Suprapubic skin (tissue), 4 donors: Measurements from ENCODE around the gene MED12L. TPM values are rescaled to one million over a fixed set of nuclear protein-coding genes. Genes with fewer than 3 reads are reported as not detected.
A peak's percentile ranks its signal among the peaks of the same experiment; 100 is the strongest.

Experiments
- DNase-seq, 2 donors: peaks; one replicate each; pipeline ENCODE4 v3.0.0-alpha.2; 2019; ENCODE audit warnings: low spot score in 2 of 2
- H3K27ac ChIP-seq: fragments of 200-600 bp; sonication (generic); one replicate; pipeline ENCODE4 v1.5.1; 2019
- H3K27me3 ChIP-seq: fragments of 200-600 bp; sonication (generic); one replicate; pipeline ENCODE4 v1.5.1; 2019
- H3K36me3 ChIP-seq: fragments of 200-600 bp; sonication (generic); one replicate; pipeline ENCODE4 v1.5.1; 2019
- H3K4me1 ChIP-seq: fragments of 200-600 bp; sonication (generic); one replicate; pipeline ENCODE4 v1.5.1; 2019
- H3K4me3 ChIP-seq: fragments of 200-600 bp; sonication (generic); one replicate; pipeline ENCODE4 v1.5.1; 2019; ENCODE audit warnings: mild to moderate bottlenecking
- H3K9me3 ChIP-seq: fragments of 200-600 bp; sonication (generic); one replicate; pipeline ENCODE4 v1.5.1; 2019
- CTCF ChIP-seq, 2 donors: fragments of 200-600 bp in 1 of 2; fragments of 450-650 bp in 1 of 2; sonication (generic) in 1 of 2; IDR thresholded peaks; one replicate each; pipeline ENCODE4 v1.5.1; 2016 to 2019; ENCODE audit warnings: antibody characterized with exemption in 2 of 2, mild to moderate bottlenecking in 1 of 2, moderate library complexity in 1 of 2
- EP300 ChIP-seq: sonication (generic); formaldehyde crosslinking; IDR thresholded peaks from one replicate; pipeline ENCODE4 v1.6.1; 2017; ENCODE audit warnings: antibody characterized with exemption
- POLR2A ChIP-seq, 2 donors: fragments of 450-650 bp; IDR thresholded peaks; one replicate each; pipeline ENCODE4 v1.6.1; 2017; ENCODE audit warnings: antibody characterized with exemption in 2 of 2, mild to moderate bottlenecking in 2 of 2, moderate library complexity in 2 of 2
- POLR2AphosphoS5 ChIP-seq, 3 donors: sonication (generic); formaldehyde crosslinking; IDR thresholded peaks; one replicate each; pipeline ENCODE4 v1.6.1; 2017; ENCODE audit warnings: antibody characterized with exemption in 3 of 3
- WGBS: methylation state at CpG from one replicate; pipeline ENCODE4 v1.1.5; 2018; 5-methylcytosine and 5-hydroxymethylcytosine counted together
- total RNA-seq, 4 donors: library from RNA; depleted of rRNA; stranded (reverse); fragments of >200 nt; gene quantifications; one replicate each; pipeline ENCODE4 v1.1.0, GENCODE V29; 2016

Gene MED12L
- total RNA-seq, 4 donors from 2014 or later: 0.08 to 0.80 (median 0.22) TPM

GRCh38 chr3:151439652-151440125 lies 354.2 kb downstream of the MED12L start:
- H3K4me1 ChIP-seq: peaks cover 6% of the 10 kb centered on the region
- H3K4me3 ChIP-seq: no peak overlapping the region
- no peak overlapping the region for H3K27ac ChIP-seq
- H3K27me3 ChIP-seq: no peaks in the 10 kb centered on the region
- peak; percentile 73 to 84 for TF ChIP-seq CTCF (IDR thresholded peaks at IDR 0.05)
- TF ChIP-seq POLR2A (IDR thresholded peaks at IDR 0.05): no peak
- H3K9me3 ChIP-seq: no peaks in the 10 kb centered on the region
- no peaks in the 10 kb centered on the region for H3K36me3 ChIP-seq
- DNase-seq: no peak
- WGBS: 32% methylated on average over 3 of the region's 3 CpGs

DNA sequence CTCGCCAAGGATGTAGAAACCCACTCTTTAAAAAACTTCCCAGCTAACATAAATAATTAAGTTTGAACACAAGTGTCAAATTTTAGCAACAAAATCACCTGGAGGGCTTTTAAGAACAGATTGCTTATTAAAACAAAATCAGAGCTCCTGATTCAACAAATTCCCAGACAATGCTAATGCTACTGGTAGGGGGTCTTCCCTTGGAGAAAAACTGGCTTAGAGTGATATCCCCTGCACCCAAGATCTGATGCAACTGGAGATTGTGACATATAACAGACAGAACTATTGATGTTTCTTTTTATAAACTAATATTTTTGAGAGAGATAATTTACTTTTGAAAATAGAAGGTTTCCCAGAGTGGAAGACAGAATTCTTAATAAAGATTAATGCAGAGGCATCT lies 355.5 kb downstream of the MED12L start:
- no peaks in the 10 kb centered on the region for H3K9me3 ChIP-seq
- H3K4me3 ChIP-seq: no peak overlapping the region
- H3K36me3 ChIP-seq: no peaks in the 10 kb centered on the region
- no peaks in the 10 kb centered on the region for H3K27me3 ChIP-seq
- no peak for DNase-seq
- no peak overlapping the region for H3K27ac ChIP-seq
- 91% methylated on average over 1 of the region's 1 CpG for WGBS
- H3K4me1 ChIP-seq: peaks cover 5% of the 10 kb centered on the region
- no peak for TF ChIP-seq POLR2AphosphoS5 (IDR thresholded peaks at IDR 0.05)

GRCh38 chr3:151443583-151443982 lies 358.1 kb downstream of the MED12L start:
- no peak overlapping the region for H3K27ac ChIP-seq
- DNase-seq: no peak
- 87% methylated on average over 7 of the region's 7 CpGs for WGBS
- no peaks in the 10 kb centered on the region for H3K36me3 ChIP-seq
- no peaks in the 10 kb centered on the region for H3K27me3 ChIP-seq
- TF ChIP-seq POLR2A (IDR thresholded peaks at IDR 0.05): no peak
- TF ChIP-seq EP300: no peak
- TF ChIP-seq CTCF (IDR thresholded peaks at IDR 0.05): no peak
- no peak for TF ChIP-seq POLR2AphosphoS5 (IDR thresholded peaks at IDR 0.05)
- no peak overlapping the region for H3K4me3 ChIP-seq
- H3K4me1 ChIP-seq: peaks cover 5% of the 10 kb centered on the region
- H3K9me3 ChIP-seq: no peaks in the 10 kb centered on the region

DNA sequence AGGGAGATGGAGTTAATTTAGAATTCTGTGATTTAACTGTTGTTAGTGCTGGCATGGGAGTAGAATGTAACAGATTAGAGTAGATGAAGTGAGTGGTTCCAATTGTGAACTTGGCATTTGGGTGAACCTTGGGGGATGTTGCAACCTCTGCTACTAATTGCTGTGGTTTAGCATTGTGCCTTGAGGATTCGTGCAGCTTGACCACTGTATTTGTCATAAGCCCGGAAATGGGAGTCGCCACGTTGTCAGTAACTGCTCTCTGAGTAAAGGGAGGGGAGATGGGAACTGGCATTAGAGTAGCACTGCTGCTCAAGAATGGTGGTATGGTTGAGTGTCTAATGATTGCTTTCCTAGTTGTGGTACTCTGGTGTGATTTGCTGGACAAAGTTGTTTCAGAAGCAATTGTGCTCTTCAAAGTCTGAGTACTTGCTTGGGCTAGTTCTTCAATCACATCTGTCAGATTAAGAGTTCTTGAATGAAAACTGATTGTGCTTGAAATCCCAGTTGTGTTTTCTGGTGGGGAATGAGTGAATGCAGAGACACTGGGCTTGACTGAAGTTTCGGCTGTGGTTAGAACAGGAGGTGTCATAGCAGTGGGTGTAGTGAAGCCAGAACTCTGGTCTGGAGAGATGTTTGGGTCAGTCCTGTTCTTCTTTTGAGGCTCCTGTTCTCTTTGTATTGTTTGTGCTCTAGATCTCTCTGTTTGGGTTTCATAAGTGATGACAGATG lies 360.0 kb downstream of the MED12L start:
- Histone ChIP-seq H3K4me3 (no peak overlapping the region), H3K27ac (no peak overlapping the region), H3K27me3 (no peaks in the 10 kb centered on the region), H3K36me3 (no peaks in the 10 kb centered on the region), H3K9me3 (no peaks in the 10 kb centered on the region), H3K4me1 (no peaks in the 10 kb centered on the region)
- DNase-seq: no peak
- TF ChIP-seq POLR2A (IDR thresholded peaks at IDR 0.05) (no peak), CTCF (IDR thresholded peaks at IDR 0.05) (no peak), POLR2AphosphoS5 (IDR thresholded peaks at IDR 0.05) (no peak), EP300 (no peak)
- 69% methylated on average over 5 of the region's 5 CpGs for WGBS

DNA sequence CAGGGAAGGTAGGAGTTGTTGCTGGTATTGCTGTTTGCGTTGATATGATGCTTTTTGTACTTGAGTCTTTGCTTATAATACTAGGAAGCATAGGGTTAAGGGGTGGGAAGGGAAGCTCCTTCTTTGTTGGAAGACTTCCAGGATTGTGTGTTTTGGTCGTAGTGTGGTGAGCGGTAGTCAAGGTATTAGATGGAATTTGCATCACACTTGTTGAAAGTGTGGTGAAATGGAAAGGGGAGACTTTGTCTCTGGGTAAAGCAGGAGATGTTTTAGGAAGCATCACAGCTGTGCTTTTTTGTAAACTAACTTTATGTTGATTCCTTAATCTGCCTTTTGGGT lies 360.5 kb downstream of the MED12L start:
- no peak for DNase-seq
- 54% methylated on average over 3 of the region's 3 CpGs for WGBS
- TF ChIP-seq POLR2A (IDR thresholded peaks at IDR 0.05) (no peak), POLR2AphosphoS5 (IDR thresholded peaks at IDR 0.05) (no peak), CTCF (IDR thresholded peaks at IDR 0.05) (no peak), EP300 (no peak)
- Histone ChIP-seq H3K27ac (no peak overlapping the region), H3K36me3 (no peaks in the 10 kb centered on the region), H3K4me1 (no peaks in the 10 kb centered on the region), H3K4me3 (no peak overlapping the region), H3K27me3 (no peaks in the 10 kb centered on the region), H3K9me3 (no peaks in the 10 kb centered on the region)

DNA sequence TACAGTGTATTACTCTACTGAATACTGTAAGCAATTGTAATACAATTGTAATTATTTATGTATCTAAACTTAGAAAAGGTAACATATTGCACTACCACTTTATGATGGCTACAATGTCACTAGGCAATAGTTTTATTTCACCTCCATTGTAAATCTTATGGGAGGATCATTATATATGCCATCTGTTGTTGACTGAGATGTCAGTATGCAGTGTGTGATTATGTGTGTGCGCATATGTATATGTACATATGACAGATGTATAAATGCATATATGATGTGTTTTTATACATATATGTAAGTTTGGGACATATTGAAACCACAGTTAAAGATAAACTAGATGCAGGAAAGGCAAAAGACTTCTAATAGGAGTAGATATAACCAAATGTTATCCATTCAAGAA lies 366.9 kb downstream of the MED12L start:
- H3K36me3 ChIP-seq: no peaks in the 10 kb centered on the region
- no peak for DNase-seq
- 61% methylated on average over 1 of the region's 1 CpG for WGBS
- no peaks in the 10 kb centered on the region for H3K9me3 ChIP-seq
- H3K4me3 ChIP-seq: no peak overlapping the region
- TF ChIP-seq POLR2AphosphoS5 (IDR thresholded peaks at IDR 0.05) (no peak), POLR2A (IDR thresholded peaks at IDR 0.05) (no peak), CTCF (IDR thresholded peaks at IDR 0.05) (no peak), EP300 (no peak)
- no peaks in the 10 kb centered on the region for H3K27me3 ChIP-seq
- no peaks in the 10 kb centered on the region for H3K4me1 ChIP-seq
- no peak overlapping the region for H3K27ac ChIP-seq
